NCI-H524 (cell line): Measurements from ENCODE around the gene MYH3.
"Not testable (repeated sequence)": the region's sequence is repeated elsewhere in the genome, so short reads cannot be mapped to it uniquely, and the experiment has no call there.

Source experiments
- DNase-seq, 2 experiments: peaks; one replicate each; lab custom pipeline; 2025; lab: John Stamatoyannopoulos, UW

MYH3 gene

DNA sequence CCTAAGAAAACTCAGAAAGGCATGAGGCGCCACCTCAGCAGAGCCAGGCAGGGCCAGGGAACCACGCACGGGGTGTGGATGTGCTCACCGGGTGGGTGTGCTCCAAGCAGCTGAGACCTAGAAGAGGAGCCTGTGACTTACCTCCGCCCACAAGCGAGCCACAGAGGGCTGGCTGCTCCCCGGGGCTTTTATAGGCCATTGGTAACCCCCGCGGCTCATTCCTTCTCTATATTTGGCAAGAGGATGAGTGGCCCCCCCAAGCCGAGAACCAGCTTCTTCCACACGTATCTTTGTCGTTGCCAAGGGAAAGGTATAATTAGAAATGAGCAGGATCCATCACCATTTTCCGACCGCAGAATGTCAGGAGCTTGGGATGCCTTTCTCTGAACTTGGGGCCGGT lies at the start of gene MYH3:
MYH3 (minus strand) TSS at position 162 of the 400 bp plus-strand sequence. CDS start 2,245 bp downstream, outside the sequence.
- DNase-seq: no peak

DNA sequence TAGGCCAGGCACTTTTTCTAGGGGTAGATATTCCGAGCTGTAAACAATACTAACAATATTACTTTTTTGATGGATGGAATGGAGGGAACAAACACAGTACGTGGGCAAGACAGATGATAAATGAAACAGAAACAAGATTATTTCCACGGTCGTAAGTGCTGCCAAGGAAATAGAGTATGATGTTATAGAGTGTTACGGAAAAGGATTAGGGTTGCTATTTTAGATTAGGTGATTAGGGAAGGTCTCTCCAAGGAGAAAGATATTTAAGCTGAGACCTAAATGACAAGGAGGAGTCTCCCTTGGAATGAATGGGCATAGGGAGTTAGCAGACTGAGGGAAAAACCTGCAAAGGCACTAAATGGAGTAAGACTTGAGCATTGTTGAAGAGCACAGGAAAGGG lies 48.6 kb upstream of the MYH3 start:
- no peak for DNase-seq

DNA sequence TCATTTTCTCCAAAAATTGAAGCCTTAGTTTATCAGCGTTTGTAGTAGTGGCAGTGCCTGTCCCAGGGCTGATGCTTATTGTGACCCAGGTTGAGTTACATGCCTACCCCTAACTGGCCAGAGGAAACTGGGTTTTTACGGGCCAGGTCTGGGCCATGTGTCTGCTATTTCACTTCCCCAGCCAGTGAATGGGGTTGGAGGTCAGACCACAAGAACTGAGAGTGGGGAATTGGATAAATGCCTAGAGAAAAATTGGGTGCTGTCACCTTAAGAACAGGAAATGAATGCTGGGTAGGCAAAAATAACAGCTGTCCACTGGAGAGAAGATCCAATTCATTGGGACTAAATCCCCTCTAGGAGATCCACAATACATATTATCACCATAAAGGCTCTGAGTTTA lies 45.5 kb upstream of the MYH3 start:
- peak in 1 of 2 experiments; percentile 20 for DNase-seq

DNA sequence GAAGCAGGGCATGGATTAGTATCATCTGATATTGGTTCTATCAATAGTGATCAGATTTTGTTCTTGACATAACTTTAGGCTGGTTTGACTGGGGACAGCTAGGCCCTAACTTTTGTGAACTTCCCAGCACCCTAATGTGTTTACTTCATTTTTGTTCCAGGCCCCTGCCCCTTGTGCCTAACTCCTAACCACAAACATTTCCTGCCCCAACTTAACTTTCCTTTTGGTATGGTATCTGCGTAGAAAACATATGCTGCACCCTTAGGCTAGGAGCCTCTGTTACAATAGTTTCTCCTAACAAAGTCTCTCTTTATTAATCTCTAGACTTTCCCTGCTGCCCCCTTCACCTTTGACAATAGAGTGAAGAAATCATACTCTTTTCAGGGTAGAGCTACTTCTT lies 42.7 kb upstream of the MYH3 start:
- no peak for DNase-seq

DNA sequence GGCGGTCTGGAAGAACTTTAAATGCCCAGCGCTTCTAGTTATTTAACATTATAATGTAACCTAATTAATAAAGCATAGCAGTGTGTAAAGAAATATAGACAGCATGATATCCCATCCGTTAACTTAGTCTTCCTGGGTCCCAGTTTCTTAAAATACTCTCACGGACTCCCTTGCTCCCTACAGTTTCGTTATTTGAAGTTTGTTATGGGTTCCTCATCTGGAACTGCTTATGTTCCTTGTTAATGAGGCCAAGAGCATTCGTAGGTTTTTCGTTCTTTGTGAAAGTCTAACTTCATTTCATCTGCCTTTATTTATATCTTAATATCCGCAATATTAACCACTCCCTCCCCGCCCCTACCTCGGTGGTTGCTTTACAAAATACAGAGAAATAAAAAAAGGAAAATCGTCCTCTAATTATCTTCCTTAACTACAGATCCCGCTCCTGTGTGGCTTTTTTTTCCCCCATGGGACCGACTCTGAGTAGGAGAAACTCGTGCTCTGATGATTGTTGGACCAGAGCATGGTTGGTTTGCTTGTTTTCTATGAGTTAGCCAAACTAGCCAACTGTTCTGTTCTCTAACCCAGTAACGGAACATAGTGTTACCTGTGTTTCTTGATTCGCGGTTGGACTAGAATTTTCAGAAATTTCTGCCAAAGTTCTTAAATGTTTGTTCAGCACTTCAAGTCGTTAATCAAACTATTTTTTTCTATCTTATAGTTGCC lies 41.1 kb upstream of the MYH3 start:
- no peak for DNase-seq

DNA sequence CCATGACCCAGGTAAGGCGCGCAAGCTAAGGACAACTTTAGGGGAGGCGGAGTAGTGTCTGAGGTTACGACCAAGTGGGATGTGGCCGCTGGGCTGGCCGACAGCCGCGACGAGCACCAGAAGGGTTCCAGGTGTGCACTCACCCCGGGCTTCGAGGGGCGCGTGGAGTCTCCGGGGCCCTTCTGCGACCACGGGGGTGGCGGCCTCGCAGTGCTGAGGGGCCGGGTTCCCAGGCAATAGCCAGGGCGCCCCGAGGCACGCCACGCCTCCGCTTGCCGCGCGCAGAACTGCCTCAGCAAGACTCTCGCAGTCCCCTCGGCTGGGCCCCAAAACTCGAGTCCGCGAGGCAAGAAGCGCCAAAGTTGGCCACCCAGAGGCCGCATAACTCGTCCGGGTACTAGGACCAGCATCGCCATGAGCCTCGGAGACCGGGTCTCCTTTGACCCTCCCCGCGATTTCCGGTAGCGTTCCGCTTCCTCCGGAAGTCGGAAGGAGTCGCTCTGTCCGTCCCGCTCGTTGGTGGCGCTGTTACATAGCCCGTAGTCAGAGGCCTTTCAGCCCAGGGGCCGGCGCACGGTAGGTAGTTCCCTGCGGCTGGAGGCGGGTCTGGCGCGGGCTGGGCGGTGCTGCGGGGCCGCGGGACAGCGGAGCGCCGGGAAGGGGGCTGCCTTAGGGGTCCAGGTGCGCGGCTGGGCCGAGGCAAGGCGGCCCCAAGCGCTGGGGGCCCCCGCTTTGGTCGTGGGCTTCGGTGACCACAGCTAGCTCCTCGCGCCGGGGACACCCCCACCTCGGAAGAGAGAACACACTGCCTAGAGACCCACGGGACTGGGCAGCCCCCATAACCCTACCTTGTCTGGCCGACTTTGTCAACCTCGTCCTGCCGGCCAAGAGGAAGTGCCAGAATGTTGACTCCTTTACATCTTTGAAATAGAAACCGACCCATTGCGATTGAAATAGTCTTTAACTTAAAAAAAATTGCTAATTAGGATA lies 40.3 kb upstream of the MYH3 start, which contains the start of the genes ADPRM and SCO1:
ADPRM (plus strand) TSS at position 503 of the 990 bp plus-strand sequence. CDS start 7,333 bp downstream, outside the sequence.
SCO1 (minus strand) TSS at position 442 of the 990 bp plus-strand sequence; CDS start at position 416, 26 bp downstream.
- DNase-seq: peak; percentile 78 to 90

DNA sequence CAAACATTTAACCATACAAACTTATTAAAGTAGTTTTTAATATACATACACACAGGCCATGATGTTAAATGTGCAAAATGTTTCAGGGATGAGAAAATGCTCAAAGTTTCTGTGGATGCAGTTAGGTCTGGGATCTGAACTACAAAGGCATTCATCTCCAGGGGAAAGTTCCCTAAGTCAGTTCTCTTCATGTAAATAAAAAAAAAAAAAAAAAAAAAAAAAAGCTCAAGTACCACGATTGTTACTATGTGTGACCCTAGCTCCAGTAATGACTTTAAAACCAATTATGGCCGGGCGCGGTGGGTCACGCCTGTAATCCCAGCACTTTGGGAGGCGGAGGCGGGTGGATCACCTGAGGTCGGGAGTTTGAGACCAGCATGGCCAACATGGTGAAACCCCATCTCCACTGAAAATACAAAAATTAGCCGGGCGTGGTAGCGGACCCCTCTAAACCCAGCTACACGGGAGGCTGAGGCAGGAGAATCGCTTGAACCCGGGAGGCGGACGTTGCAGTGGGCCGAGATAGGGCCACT lies 38.8 kb upstream of the MYH3 start:
- DNase-seq: not testable (repeated sequence)

DNA sequence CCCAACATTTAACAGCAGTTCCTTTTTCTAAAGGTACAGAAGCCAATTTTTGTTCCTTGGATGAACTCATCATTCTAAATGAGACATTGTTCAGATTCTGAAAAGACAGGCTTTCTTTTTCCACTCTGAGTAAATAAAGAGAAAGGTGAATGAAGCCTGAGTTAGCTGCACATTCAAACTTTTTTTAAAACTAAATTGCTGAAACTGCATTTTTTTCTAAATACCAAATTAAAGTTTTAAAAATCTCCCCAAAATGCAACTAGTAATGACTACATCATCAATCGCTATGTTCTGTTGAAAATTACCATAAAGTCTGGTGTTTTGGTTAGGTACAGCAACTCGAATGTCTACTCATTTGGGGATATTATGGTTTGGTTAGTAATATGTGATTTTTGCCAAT lies 30.4 kb upstream of the MYH3 start:
- DNase-seq: no peak

DNA sequence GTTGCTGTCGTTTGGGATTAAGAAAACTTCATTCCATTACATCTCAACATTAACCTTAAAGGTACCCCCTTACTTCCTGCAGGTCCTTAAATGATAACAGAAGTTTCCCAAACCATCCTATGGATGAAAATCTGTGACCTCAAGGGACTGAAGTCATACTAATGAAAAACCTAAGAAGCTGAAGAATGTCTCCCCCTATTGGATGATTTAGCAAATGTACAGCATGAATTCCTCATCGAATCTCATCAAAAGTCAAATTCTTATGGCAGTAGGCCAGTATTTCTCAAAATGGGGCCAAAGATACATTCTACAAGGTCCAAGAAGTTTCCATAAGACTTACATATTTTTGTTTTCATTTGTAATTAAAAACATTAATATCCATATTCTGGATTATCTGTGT lies 26.7 kb upstream of the MYH3 start:
- DNase-seq: peak in 1 of 2 experiments; percentile 45

DNA sequence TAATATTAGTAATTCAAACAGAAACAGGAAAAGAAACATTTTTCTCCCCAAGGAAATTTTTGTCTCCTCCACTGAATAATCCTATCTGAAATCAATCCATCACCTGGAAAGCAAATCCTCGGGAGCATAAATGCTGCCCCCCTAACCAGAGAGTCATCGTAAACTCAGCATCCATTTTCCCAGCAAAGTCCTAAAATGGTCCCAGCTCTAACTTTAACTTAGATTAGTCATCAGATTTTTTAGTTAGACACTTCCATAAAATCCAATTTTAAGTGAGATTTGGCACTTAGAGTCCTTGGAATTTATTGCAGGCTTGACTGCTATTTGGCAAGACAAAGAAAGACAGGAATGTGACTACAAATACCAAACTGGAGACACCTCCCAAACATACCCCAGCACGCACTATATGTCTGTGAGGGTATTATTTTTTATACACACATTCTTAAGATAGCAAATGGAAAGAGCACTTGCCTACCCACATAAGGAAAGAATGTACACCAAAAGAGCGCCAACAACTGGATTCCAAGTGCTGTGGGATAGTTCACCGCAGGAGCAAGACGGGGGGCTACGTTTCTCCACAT lies 24.8 kb upstream of the MYH3 start:
- DNase-seq: no peak

DNA sequence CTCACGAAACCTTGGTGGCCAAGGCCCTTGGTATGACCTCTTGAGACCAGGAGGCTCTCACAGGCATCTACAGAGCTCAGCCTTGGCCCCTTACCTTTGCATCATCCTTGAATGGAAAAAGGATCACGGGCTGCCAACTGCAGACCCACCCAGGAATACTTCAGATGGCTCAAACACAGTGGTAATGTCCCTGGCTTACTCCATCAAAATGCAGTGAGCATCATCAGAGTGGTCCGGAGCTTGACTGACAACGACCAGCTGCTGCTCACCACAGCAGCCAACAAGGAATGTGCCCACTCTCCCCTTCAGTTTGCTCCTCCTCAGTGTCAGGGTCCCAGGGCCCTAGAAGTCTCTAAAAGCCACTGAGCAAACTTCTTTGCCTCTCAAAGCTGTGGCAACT lies 17.6 kb upstream of the MYH3 start:
- DNase-seq: no peak

DNA sequence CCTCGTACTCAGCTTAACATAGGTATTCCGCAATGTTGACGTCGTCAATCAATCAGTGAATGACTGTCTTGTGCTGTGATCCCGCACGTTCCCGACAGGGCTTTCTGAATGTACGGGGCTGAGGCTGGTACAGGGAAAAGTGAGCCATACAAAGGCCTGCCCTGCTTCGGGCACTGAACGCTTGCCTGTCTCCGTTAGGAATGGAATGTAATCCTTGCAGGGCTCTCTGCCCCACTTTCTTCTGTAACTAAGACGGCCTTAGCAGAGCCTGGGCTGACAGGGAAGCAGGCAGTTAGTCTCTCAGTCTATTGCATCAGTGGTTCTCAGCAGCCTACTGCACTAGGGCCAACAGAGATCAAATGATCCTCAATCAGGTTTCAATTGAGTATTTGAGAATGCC lies 16.2 kb upstream of the MYH3 start:
- DNase-seq: no peak

DNA sequence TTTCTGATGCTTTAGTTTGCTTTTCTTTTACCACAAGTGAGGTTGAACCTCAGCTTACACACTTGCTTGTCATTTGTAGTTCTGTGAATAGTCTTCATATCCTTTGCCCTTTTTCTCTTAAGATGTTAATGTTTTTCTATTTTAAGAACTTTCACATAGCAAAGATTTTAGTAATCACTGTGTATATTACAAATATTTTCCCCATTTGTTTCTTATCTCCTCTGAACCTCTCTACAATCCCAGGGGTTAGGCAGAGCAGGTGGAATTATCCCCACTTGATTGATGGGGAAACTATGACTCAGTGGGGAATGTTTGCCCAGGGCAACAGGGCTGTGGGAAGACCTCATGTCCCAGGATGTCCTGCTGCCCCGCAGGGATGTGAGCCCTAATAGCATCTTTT lies 11.7 kb upstream of the MYH3 start:
- no peak for DNase-seq

DNA sequence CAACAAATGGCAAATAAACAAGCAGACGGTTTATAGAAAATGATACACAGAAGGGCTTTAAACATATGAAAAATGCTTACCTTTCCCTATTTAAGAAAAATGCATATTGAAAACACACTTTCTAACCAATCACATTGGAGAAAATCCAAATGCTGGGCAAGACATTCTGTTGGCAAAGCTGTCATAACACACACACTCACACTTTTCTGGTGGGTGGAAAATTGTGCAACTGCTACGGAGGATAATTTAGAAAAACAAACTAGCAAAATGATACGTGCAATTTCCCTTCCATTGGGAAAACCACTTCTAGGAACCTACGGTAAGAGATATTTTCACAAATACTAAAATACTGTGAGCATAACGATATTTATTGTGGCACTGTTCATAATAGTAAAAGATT lies 9.8 kb upstream of the MYH3 start:
- DNase-seq: no peak

DNA sequence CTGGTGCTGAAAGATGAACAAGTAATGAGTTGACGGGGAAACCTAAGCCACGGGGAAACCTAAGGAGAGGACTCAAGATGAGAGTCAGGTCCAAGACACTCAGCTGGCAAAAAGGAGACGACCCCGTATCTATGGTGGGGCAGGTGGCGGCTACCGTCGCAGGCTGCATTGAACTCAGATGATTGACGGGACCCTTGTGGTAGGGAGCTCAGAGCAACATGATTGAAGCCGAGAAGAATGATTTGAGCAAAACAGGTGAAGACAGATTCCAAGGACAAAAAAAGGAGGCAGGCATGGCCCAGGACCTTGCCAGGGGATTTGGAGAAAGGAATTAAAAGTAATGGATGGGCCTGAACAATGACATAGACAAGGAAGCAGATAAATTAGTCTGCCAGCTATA lies 7.5 kb upstream of the MYH3 start:
- DNase-seq: no peak

DNA sequence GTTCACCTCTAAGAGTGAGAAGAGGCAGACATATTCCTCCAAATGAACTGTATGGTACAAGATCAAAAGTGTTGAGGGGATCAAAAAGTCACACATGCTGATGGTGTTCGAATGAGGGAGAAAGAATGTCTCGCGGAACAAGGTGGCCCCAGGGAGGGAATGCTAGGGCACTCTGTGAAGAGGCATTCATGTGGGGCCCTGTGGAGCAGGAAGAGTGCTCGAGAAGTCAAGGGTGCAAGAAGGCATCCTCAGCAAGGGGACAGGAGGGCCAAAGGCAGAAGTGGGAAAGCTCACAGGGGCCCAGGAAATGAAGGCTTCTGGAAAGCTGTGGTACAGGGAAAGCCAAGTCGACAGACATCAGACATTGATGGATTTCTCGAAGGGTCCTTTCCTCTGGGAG lies 6.1 kb upstream of the MYH3 start:
- no peak for DNase-seq

DNA sequence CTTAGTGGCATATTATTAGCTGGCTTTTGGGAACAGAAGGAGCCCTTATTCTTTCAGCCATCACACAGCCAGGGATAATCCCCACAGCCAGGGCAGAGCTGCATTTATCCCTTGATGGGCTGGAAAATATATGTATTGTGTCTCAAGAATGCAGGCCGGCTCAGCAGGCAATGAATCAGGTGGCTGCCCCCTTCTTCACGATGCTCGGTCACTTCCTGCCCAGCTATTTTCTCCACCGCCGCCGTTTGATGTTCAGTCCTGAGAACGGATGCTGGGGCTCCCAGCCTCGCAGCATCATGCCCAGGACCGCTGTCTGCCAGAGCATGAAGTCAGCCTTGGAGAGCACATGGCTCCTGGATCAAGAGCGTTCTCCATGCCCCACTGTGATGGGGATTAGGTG lies 4.3 kb upstream of the MYH3 start:
- DNase-seq: peak in 1 of 2 experiments; percentile 24

DNA sequence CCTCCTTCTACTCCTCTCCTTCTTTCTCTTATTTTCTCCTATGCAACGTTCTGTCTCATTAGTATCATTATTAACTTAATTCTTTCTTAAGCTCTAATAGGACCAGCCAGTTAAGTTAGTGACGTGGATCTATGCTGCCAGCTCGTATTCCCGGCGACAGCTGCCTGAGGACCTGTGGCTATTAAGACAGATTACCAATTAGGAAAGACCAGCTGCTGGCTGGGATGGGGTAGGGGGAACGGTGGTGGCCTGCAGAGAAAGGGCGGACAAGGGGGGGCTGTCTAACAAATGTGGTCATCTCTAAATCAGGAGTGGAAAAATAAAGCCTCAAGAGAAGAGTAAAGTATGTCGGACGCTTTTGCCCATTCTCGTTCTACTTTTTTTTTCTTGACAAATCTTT lies 770 bp upstream of the MYH3 start:
- DNase-seq: peak; percentile 81 to 91

DNA sequence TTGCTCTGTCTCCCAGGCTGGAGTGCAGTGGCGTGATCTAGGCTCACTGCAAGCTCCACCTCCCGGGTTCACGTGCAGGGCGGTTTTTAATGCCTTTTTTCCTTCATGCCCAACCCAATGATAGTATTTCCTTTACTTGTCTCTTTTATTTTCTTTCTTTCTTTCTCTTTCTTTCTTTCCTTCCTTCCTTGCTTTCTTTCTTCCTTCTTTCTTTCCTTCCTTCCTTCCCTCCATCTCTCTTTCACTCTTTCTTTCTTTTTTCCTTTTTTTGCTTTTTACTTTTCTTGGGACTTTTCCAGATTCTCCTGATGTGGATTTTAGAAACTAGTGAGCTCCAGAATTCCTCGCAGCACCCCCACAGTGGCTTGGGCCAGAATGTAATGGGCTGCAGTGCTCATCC lies 3.1 kb downstream of the MYH3 start:
- DNase-seq: no peak

DNA sequence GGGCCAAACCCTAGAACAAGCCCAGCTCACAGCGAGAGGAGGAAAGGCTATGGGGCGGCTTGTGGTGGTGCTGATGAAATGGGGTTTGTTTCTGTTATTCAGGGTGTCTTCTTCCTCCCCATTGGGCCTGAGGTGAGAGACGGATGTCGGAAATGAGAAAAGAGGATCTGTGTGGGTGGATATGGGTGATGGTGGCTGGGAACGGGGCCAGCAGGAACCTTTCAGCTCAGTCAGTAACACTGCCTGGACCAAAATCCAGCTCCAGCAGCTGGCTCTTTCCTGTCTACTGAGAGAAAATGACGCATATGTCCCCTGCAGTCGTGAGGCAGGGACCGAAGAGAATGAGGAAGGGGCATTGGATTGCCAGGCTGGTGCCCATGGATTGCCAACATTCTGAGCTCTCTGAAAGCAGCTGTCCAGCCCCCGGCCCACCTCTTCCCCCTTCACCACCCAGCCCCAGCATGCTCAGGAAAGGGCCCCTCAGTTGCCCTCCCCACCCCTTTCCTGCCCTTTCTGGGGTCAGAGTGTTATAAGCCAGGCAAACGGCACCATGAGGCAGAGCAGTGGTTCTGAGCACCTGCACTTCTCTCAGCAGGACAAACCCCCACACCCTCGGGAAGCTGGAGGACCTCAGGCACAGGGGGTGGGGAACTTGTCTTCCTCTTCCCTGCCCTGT lies 4.0 kb downstream of the MYH3 start:
- no peak for DNase-seq

DNA sequence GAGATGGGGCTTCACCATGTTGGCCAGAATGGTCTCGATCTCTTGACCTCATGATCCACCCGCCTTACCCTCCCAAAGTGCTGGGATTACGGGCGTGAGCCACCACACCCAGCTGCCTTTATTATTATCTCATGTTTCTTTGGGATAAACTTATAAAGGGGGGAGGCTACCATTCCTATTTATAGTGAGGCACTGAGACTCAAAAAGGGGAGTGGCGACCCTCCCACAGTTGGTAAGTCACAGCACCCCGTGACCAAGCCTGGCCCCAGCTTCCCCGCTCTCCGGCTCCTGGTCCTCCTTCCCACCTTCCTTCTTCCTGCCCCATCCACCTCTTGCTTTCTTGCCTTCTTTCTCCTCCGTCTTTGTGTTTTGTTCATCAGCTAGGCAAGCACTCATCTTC lies 5.2 kb downstream of the MYH3 start:
- DNase-seq: no peak

DNA sequence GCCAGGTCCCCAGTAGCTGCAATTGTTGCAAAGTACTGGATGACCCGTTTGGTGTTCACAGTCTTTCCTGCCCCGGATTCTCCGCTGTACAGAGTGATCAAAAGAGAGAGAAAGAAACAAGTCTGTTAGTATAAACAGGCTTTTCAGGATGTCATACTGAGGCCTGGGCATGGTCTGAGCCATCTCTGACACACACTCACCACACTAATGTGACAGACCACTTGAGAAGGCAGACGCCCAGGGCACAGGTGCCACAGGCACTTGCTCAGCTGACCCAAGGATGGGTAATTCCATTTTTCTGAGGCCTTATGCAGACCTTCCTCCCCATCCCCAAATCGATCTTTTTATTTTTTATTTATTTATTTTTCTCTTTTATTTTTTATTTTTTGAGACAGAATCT lies 7.5 kb downstream of the MYH3 start:
- DNase-seq: no peak
